GM12878 (cell line): ENCODE measurements around the gene KCND3.

Experiments
- EP300 ChIP-seq, 2 experiments: fragments of 150-350 bp in 1 of 2; IDR thresholded peaks; 2 replicates each; pipeline ENCODE4 v1.6.1; 2011 to 2012; ENCODE audit warnings: low read depth in 2 of 2, low read length in 2 of 2, borderline replicate concordance in 1 of 2, improper control_type of control experiment in 1 of 2, inconsistent platforms in 1 of 2; ENCODE audit not compliant: control insufficient read depth in 1 of 2
- FOXM1 ChIP-seq: IDR thresholded peaks from 2 replicates; pipeline ENCODE4 v1.6.1; 2012; ENCODE audit warnings: low read depth, mild to moderate bottlenecking, inconsistent platforms, low read length, moderate library complexity
- IRF4 ChIP-seq: IDR thresholded peaks from 2 replicates; pipeline ENCODE4 v1.6.1; 2011; ENCODE audit warnings: low read depth, low read length
- JUND ChIP-seq: IDR thresholded peaks from 2 replicates; pipeline ENCODE4 v1.6.1; 2012; ENCODE audit warnings: low read depth, mild to moderate bottlenecking, low read length, improper control_type of control experiment, moderate library complexity
- POLR2A ChIP-seq: IDR thresholded peaks from 2 replicates; pipeline ENCODE4 v1.6.1; 2011; ENCODE audit warnings: low read depth, mild to moderate bottlenecking, low read length
- SMARCA5 ChIP-seq: fragments of 450-650 bp; IDR thresholded peaks from 2 replicates; pipeline ENCODE4 v1.6.1; 2017; ENCODE audit warnings: mild to moderate bottlenecking
- SMC3 ChIP-seq: IDR thresholded peaks from 2 replicates; pipeline ENCODE4 v1.6.1; 2011; ENCODE audit warnings: low read length, improper control_type of control experiment, borderline replicate concordance
- STAT1 ChIP-seq: fragments of 450-650 bp; conservative IDR thresholded peaks from 2 replicates; pipeline ENCODE4 v1.6.1; 2014; ENCODE audit warnings: antibody characterized with exemption, mild to moderate bottlenecking
- TF ChIP-seq, protein P1 (sequence below): IDR thresholded peaks from 2 replicates; pipeline ENCODE4 v1.6.1; 2011; ENCODE audit warnings: low read depth, low read length, improper control_type of control experiment, borderline replicate concordance
- TF ChIP-seq, protein P2 (sequence below), 3 experiments: IDR thresholded peaks in 2 of 3; conservative IDR thresholded peaks in 1 of 3; 2 replicates each; pipeline ENCODE4 v1.5.1; 2011; ENCODE audit warnings: low read depth in 3 of 3, low read length in 3 of 3, mild to moderate bottlenecking in 3 of 3, control low read depth in 2 of 3, moderate library complexity in 2 of 3, inconsistent platforms in 1 of 3, mixed read lengths in 1 of 3; ENCODE audit not compliant: control insufficient read depth in 2 of 3, insufficient read depth in 1 of 3; ENCODE audit errors: extremely low read depth in 1 of 3

DNA sequence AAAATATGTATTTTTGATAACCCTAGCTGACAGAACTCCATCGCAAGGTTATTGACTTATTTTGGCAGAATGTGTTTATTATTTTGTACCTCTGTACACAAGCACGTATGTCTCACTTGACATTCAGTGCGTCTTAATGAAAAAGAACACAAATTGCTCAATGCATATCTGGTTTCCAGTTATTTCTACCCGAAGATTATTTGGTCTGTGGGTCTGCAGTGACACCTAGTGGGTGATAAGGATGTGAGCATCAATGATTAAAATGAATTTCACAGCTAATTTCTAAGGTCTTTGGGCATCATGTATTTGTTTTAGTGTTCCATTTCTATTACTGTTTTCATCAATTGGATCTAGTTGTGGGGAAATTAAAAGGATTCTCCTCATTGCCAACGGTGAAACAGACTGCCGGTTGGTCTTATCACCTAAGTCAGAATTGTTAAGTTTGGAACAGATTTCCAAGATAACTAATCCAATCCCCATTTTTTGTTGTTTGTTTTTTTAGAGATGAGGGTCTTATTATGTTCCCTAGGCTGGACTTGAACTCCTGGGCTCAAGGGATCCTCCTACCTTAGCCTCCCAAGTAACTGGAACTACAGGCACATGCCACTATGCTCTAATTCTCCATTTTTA is 219.8 kb downstream of the KCND3 start:
- no peak for TF ChIP-seq JUND
- TF ChIP-seq, protein P1, sequence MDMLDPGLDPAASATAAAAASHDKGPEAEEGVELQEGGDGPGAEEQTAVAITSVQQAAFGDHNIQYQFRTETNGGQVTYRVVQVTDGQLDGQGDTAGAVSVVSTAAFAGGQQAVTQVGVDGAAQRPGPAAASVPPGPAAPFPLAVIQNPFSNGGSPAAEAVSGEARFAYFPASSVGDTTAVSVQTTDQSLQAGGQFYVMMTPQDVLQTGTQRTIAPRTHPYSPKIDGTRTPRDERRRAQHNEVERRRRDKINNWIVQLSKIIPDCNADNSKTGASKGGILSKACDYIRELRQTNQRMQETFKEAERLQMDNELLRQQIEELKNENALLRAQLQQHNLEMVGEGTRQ, result no peak
- TF ChIP-seq, protein P2, sequence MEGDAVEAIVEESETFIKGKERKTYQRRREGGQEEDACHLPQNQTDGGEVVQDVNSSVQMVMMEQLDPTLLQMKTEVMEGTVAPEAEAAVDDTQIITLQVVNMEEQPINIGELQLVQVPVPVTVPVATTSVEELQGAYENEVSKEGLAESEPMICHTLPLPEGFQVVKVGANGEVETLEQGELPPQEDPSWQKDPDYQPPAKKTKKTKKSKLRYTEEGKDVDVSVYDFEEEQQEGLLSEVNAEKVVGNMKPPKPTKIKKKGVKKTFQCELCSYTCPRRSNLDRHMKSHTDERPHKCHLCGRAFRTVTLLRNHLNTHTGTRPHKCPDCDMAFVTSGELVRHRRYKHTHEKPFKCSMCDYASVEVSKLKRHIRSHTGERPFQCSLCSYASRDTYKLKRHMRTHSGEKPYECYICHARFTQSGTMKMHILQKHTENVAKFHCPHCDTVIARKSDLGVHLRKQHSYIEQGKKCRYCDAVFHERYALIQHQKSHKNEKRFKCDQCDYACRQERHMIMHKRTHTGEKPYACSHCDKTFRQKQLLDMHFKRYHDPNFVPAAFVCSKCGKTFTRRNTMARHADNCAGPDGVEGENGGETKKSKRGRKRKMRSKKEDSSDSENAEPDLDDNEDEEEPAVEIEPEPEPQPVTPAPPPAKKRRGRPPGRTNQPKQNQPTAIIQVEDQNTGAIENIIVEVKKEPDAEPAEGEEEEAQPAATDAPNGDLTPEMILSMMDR (IDR thresholded peaks at IDR 0.05 in 2 of 3, conservative IDR thresholded peaks at IDR 0.05 in 1 of 3; ENCODE audit: control insufficient read depth in 2 of 3, extremely low read depth in 1 of 3, insufficient read depth in 1 of 3, low read depth in 3 of 3, low read length in 3 of 3), result peak; percentile 66 to 87 (median 78)
- no peak for TF ChIP-seq STAT1
- no peak for TF ChIP-seq IRF4
- peak; percentile 75; the same call in 1 of the 2 replicates for TF ChIP-seq SMC3
- TF ChIP-seq EP300 (IDR thresholded peaks at IDR 0.05; ENCODE audit: borderline replicate concordance in 1 of 2, control insufficient read depth in 1 of 2, low read depth in 2 of 2, low read length in 2 of 2), result no peak
- peak; percentile 62; the same call in 1 of the 2 replicates for TF ChIP-seq SMARCA5
- TF ChIP-seq POLR2A, result no peak
- no peak for TF ChIP-seq FOXM1
